Endodermal cell (in vitro differentiated cells): ENCODE results near the gene EIF4A3. TPM values are rescaled to one million over a fixed set of nuclear protein-coding genes. Genes with fewer than 3 reads are reported as not detected.

ENCODE experiments used
- DNase-seq: peaks from one replicate; pipeline ENCODE4 v3.0.0-alpha.2; 2017
- H3K27ac ChIP-seq: 2 replicates; pipeline ENCODE4 v1.5.1; 2013; ENCODE audit warnings: mild to moderate bottlenecking, low read depth, low read length, moderate library complexity
- H3K27me3 ChIP-seq: 2 replicates; pipeline ENCODE4 v1.6.1; 2013; ENCODE audit warnings: mild to moderate bottlenecking, low read length, moderate library complexity; ENCODE audit not compliant: insufficient read depth, control insufficient read depth, poor library complexity, severe bottlenecking
- H3K36me3 ChIP-seq: 2 replicates; pipeline ENCODE4 v1.7.0; 2013; ENCODE audit warnings: mild to moderate bottlenecking, low read length, moderate library complexity; ENCODE audit not compliant: control insufficient read depth, insufficient read depth
- H3K4me1 ChIP-seq: one replicate; pipeline ENCODE4 v1.7.0; 2013; ENCODE audit warnings: low read length; ENCODE audit not compliant: control insufficient read depth, insufficient read depth
- H3K4me3 ChIP-seq: 2 replicates; pipeline ENCODE4 v1.5.1; 2013; ENCODE audit warnings: mild to moderate bottlenecking, low read length, moderate library complexity
- H3K9ac ChIP-seq: 2 replicates; pipeline ENCODE4 v1.6.1; 2013; ENCODE audit warnings: mild to moderate bottlenecking, low read length, moderate library complexity; ENCODE audit not compliant: poor library complexity, severe bottlenecking; ENCODE audit errors: extremely low read depth
- H3K9me3 ChIP-seq: 2 replicates; pipeline ENCODE4 v1.6.1; 2013; ENCODE audit warnings: mild to moderate bottlenecking, low read length, moderate library complexity; ENCODE audit not compliant: control insufficient read depth
- H3K27ac Mint-ChIP-seq: 2 replicates; pipeline ENCODE4 v1.8.0; 2020; ENCODE audit warnings: mixed read lengths
- H3K27me3 Mint-ChIP-seq: 2 replicates; pipeline ENCODE4 v1.8.0; 2021; ENCODE audit warnings: mild to moderate bottlenecking, mixed read lengths; ENCODE audit not compliant: insufficient read depth
- H3K36me3 Mint-ChIP-seq: 2 replicates; pipeline ENCODE4 v1.8.0; 2020; ENCODE audit warnings: low read depth, mixed read lengths
- H3K4me1 Mint-ChIP-seq: 2 replicates; pipeline ENCODE4 v1.8.0; 2020; ENCODE audit warnings: mixed read lengths
- H3K4me3 Mint-ChIP-seq: 2 replicates; pipeline ENCODE4 v1.8.0; 2020; ENCODE audit warnings: mild to moderate bottlenecking, moderate library complexity, mixed read lengths
- H3K9me3 Mint-ChIP-seq: 2 replicates; pipeline ENCODE4 v1.8.0; 2020; ENCODE audit warnings: mild to moderate bottlenecking, mixed read lengths
- WGBS, 2 experiments: methylation state at CpG; one replicate each; pipeline versions ENCODE4 v1.1.5 to v1.1.7; 2013; ENCODE audit warnings: missing lambda C conversion rate in 2 of 2, mixed read lengths in 1 of 2; ENCODE audit not compliant: insufficient coverage in 1 of 2, insufficient read length in 1 of 2; 5-methylcytosine and 5-hydroxymethylcytosine counted together
- total RNA-seq, 2 donors: library from RNA; stranded (reverse); fragmentation: NEBNext Ultra II Directional in 1 of 2; extraction: Animal tissue kit (Norgen Biotek cat#: 25700) in 1 of 2; gene quantifications; 2 replicates in 1 of 2; 3 replicates in 1 of 2; pipeline ENCODE4 v1.2.1, GENCODE V29; 2021
- TF ChIP-seq, protein P1 (sequence below): fragments of 200-600 bp; sonication (generic); conservative IDR thresholded peaks from 2 replicates; pipeline ENCODE4 v1.5.0; 2021; ENCODE audit warnings: antibody characterized with exemption, mild to moderate bottlenecking

Gene EIF4A3
- total RNA-seq, 2 donors from 2014 or later: 107 to 110 TPM

DNA sequence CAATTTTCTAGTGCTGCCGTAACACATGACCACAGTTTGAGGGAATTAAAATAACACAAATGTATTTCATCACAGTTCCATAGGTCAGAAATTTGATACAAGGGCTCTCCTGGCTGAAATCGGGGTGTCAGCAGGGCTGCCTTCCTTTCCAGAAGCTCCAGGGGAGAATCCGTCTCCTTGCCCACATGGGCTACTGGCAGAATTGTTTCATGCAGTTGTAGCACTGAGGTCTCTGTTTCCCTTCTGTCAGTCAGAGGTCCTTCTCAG is 20.5 kb downstream of the EIF4A3 start:
- H3K36me3 ChIP-seq: no peaks in the 10 kb centered on the region
- peaks cover 12% of the 10 kb centered on the region for H3K4me1 Mint-ChIP-seq
- H3K9me3 Mint-ChIP-seq: no peaks in the 10 kb centered on the region
- no peak overlapping the region for H3K27ac ChIP-seq
- H3K27me3 ChIP-seq: no peaks in the 10 kb centered on the region
- H3K4me3 Mint-ChIP-seq: no peak overlapping the region
- no peaks in the 10 kb centered on the region for H3K27me3 Mint-ChIP-seq
- TF ChIP-seq, protein P1, sequence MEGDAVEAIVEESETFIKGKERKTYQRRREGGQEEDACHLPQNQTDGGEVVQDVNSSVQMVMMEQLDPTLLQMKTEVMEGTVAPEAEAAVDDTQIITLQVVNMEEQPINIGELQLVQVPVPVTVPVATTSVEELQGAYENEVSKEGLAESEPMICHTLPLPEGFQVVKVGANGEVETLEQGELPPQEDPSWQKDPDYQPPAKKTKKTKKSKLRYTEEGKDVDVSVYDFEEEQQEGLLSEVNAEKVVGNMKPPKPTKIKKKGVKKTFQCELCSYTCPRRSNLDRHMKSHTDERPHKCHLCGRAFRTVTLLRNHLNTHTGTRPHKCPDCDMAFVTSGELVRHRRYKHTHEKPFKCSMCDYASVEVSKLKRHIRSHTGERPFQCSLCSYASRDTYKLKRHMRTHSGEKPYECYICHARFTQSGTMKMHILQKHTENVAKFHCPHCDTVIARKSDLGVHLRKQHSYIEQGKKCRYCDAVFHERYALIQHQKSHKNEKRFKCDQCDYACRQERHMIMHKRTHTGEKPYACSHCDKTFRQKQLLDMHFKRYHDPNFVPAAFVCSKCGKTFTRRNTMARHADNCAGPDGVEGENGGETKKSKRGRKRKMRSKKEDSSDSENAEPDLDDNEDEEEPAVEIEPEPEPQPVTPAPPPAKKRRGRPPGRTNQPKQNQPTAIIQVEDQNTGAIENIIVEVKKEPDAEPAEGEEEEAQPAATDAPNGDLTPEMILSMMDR: no peak
- no peaks in the 10 kb centered on the region for H3K36me3 Mint-ChIP-seq
- 94 to 100% methylated on average over 2 to 3 of the region's 3 CpGs for WGBS, 2 experiments
- peaks cover 6% of the 10 kb centered on the region for H3K4me1 ChIP-seq
- H3K27ac Mint-ChIP-seq: no peak overlapping the region
- no peak overlapping the region for H3K9ac ChIP-seq
- no peak overlapping the region for H3K4me3 ChIP-seq
- DNase-seq: no peak
- no peaks in the 10 kb centered on the region for H3K9me3 ChIP-seq

DNA sequence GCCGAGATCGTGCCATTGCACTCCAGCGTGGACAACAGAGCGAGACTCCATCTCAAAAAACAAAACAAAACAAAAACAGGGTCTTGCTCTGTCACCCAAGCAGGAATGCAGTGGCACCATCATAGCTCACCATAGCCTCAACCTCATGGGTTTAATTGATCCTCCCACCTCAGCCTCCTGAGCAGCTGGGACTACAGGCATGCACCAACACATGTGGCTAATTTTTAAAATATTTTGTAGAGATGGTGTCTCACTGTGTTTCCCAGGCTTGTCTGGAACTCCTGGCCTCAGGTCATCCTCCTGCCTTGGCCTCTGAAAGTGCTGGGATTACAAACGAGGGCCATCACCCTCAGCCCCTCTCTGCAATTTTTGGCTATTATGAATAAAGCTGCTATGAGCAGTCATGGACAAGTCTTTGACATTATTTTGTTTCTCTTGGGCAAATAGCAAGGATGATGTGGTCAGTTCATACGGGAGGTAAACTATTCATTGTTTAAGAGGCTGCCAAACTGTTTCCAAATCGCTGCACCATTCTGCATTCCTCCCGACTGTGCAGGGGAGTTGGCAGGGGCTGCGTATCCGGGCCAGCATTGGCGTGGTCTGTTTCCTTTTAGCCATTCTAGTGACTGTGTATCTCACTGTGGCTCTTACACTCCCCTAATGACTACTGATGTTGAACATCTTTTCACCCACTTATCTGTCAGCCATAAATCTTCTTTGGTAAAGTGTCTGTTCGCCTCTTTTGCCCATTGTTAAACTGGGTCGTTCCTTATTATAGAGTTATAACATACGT is 21.1 kb downstream of the EIF4A3 start:
- H3K36me3 Mint-ChIP-seq: no peaks in the 10 kb centered on the region
- 93 to 94% methylated on average over 10 to 14 of the region's 14 CpGs for WGBS, 2 experiments

GRCh38 chr17:80124351-80124981 is 22.5 kb downstream of the EIF4A3 start:
- Histone ChIP-seq H3K27me3 (no peaks in the 10 kb centered on the region), H3K9ac (no peak overlapping the region), H3K4me3 (no peak overlapping the region), H3K9me3 (no peaks in the 10 kb centered on the region), H3K4me1 (peaks cover 6% of the 10 kb centered on the region), H3K27ac (peak overlapping the region; percentile 12), H3K36me3 (no peaks in the 10 kb centered on the region)
- H3K36me3 Mint-ChIP-seq: no peaks in the 10 kb centered on the region
- TF ChIP-seq, protein P1: peak; percentile 93
- H3K27me3 Mint-ChIP-seq: no peaks in the 10 kb centered on the region
- WGBS, 2 experiments: 74 to 79% methylated on average over 13 to 14 of the region's 15 CpGs
- peak overlapping the region; percentile 85 for H3K27ac Mint-ChIP-seq
- H3K4me1 Mint-ChIP-seq: peaks cover 12% of the 10 kb centered on the region
- H3K9me3 Mint-ChIP-seq: no peaks in the 10 kb centered on the region
- no peak overlapping the region for H3K4me3 Mint-ChIP-seq
- peak; percentile 94 for DNase-seq

More for the DNA sequence above, 21.1 kb downstream of the EIF4A3 start:
- Mint-ChIP-seq H3K4me3 (no peak overlapping the region), H3K4me1 (peaks cover 12% of the 10 kb centered on the region), H3K27ac (no peak overlapping the region), H3K9me3 (no peaks in the 10 kb centered on the region), H3K27me3 (no peaks in the 10 kb centered on the region)
- Histone ChIP-seq H3K27me3 (no peaks in the 10 kb centered on the region), H3K9ac (no peak overlapping the region), H3K9me3 (no peaks in the 10 kb centered on the region), H3K4me3 (no peak overlapping the region), H3K27ac (no peak overlapping the region), H3K4me1 (peaks cover 6% of the 10 kb centered on the region), H3K36me3 (no peaks in the 10 kb centered on the region)
- DNase-seq: no peak
- TF ChIP-seq, protein P1: no peak
